Astrocyte (in vitro differentiated cells and primary cell): ENCODE measurements around the gene MRPS11. TPM values are rescaled to one million over a fixed set of nuclear protein-coding genes. Genes with fewer than 3 reads are reported as not detected.

Experiments
- DNase-seq: peaks from one replicate; pipeline ENCODE4 v3.0.0-alpha.2; 2010; ENCODE audit warnings: low read depth
- FAIRE-seq: peaks from 2 replicates; lab custom pipeline; 2011; peaks lifted over from hg19 to GRCh38; lab: Jason Lieb, UNC
- H2AFZ ChIP-seq: 2 replicates; pipeline ENCODE4 v1.6.0; 2012; ENCODE audit warnings: low read depth, low read length, inconsistent platforms
- H3K27ac ChIP-seq: 2 replicates; pipeline ENCODE4 v1.5.1; 2011; ENCODE audit warnings: low read depth, low read length, inconsistent platforms
- H3K27me3 ChIP-seq: 2 replicates; pipeline ENCODE4 v1.6.0; 2011; ENCODE audit warnings: low read length, inconsistent platforms; ENCODE audit not compliant: insufficient read depth
- H3K36me3 ChIP-seq: 2 replicates; pipeline ENCODE4 v1.5.1; 2011; ENCODE audit warnings: low read length, inconsistent platforms; ENCODE audit not compliant: insufficient read depth
- H3K4me1 ChIP-seq: 2 replicates; pipeline ENCODE4 v1.5.1; 2011; ENCODE audit warnings: low read length, inconsistent platforms; ENCODE audit not compliant: insufficient read depth
- H3K4me2 ChIP-seq: 2 replicates; pipeline ENCODE4 v1.6.0; 2012; ENCODE audit warnings: low read length, inconsistent platforms
- H3K4me3 ChIP-seq: 2 replicates; pipeline ENCODE4 v1.5.1; 2011; ENCODE audit warnings: low read depth, mild to moderate bottlenecking, low read length, inconsistent platforms; ENCODE audit not compliant: insufficient read depth
- H3K79me2 ChIP-seq: 2 replicates; pipeline ENCODE4 v1.6.0; 2012; ENCODE audit warnings: mild to moderate bottlenecking, low read length, inconsistent platforms; ENCODE audit not compliant: insufficient read depth
- H3K9ac ChIP-seq: 2 replicates; pipeline ENCODE4 v1.6.0; 2012; ENCODE audit warnings: mild to moderate bottlenecking, low read length, inconsistent platforms
- H3K9me3 ChIP-seq: 2 replicates; pipeline ENCODE4 v1.5.1; 2012; ENCODE audit warnings: low read depth, mild to moderate bottlenecking, low read length, inconsistent platforms; ENCODE audit not compliant: insufficient read depth
- H4K20me1 ChIP-seq: 2 replicates; pipeline ENCODE4 v1.6.0; 2012; ENCODE audit warnings: low read length, inconsistent platforms; ENCODE audit not compliant: insufficient read depth
- H3K27ac Mint-ChIP-seq: one replicate; pipeline ENCODE4 v1.8.0; 2021; ENCODE audit warnings: mild to moderate bottlenecking, mixed read lengths; ENCODE audit not compliant: unreplicated experiment
- H3K27me3 Mint-ChIP-seq: one replicate; pipeline ENCODE4 v1.8.0; 2021; ENCODE audit warnings: low read depth, mixed read lengths; ENCODE audit not compliant: unreplicated experiment
- H3K36me3 Mint-ChIP-seq: one replicate; pipeline ENCODE4 v1.8.0; 2021; ENCODE audit warnings: low read depth, mixed read lengths; ENCODE audit not compliant: unreplicated experiment
- H3K4me1 Mint-ChIP-seq: one replicate; pipeline ENCODE4 v1.8.0; 2021; ENCODE audit warnings: low read depth, mixed read lengths; ENCODE audit not compliant: unreplicated experiment
- H3K4me3 Mint-ChIP-seq: one replicate; pipeline ENCODE4 v1.8.0; 2021; ENCODE audit warnings: mild to moderate bottlenecking, moderate library complexity, mixed read lengths; ENCODE audit not compliant: unreplicated experiment
- H3K9me3 Mint-ChIP-seq: one replicate; pipeline ENCODE4 v1.8.0; 2021; ENCODE audit warnings: mild to moderate bottlenecking, mixed read lengths; ENCODE audit not compliant: unreplicated experiment
- EZH2 ChIP-seq: IDR thresholded peaks from 2 replicates; pipeline ENCODE4 v1.6.1; 2012; ENCODE audit warnings: mild to moderate bottlenecking, low read length, inconsistent platforms; ENCODE audit not compliant: insufficient read depth
- total RNA-seq: library from RNA; stranded (reverse); gene quantifications from 2 replicates; pipeline ENCODE4 v1.2.1, GENCODE V29; 2021
- TF ChIP-seq, protein P1 (sequence below): IDR thresholded peaks from 2 replicates; pipeline ENCODE4 v1.5.1; 2011; ENCODE audit warnings: low read depth, mild to moderate bottlenecking, inconsistent platforms, low read length, moderate library complexity; ENCODE audit not compliant: insufficient read depth

MRPS11 gene
- total RNA-seq, 1 donor from 2014 or later = 50.7 TPM

DNA sequence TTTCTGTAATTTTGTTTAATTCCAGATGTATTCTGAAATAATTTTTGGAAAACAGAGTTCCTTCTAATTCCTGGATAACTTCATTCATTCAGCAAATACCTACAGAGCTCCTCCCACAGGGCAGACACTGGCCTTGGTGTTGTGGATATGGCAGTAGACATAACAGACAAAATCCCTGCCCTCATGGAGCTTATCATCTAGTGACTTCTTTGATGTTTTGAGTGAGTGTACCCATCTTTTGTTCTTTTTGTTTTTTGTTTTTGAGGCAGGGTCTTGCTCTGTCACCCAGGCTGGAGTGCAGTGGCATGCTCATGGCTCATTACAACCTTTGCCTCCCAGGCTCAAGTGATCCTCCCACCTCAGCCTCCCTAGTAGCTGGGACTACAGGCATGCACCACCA lies 57.9 kb downstream of the MRPS11 start:
- Histone ChIP-seq H3K79me2 (no peaks in the 10 kb centered on the region), H3K27me3 (no peaks in the 10 kb centered on the region), H3K4me3 (no peak overlapping the region), H4K20me1 (no peaks in the 10 kb centered on the region), H3K9ac (no peak overlapping the region), H3K36me3 (peaks cover 9% of the 10 kb centered on the region), H3K4me2 (no peak overlapping the region), H2AFZ (no peak overlapping the region), H3K27ac (no peak overlapping the region), H3K4me1 (no peaks in the 10 kb centered on the region), H3K9me3 (no peaks in the 10 kb centered on the region)
- no peak overlapping the region for H3K4me3 Mint-ChIP-seq
- DNase-seq = no peak
- H3K4me1 Mint-ChIP-seq = no peaks in the 10 kb centered on the region
- no peak for FAIRE-seq
- H3K27me3 Mint-ChIP-seq = no peaks in the 10 kb centered on the region
- H3K9me3 Mint-ChIP-seq = no peaks in the 10 kb centered on the region
- H3K27ac Mint-ChIP-seq = no peak overlapping the region
- no peak for TF ChIP-seq EZH2
- TF ChIP-seq, protein P1, sequence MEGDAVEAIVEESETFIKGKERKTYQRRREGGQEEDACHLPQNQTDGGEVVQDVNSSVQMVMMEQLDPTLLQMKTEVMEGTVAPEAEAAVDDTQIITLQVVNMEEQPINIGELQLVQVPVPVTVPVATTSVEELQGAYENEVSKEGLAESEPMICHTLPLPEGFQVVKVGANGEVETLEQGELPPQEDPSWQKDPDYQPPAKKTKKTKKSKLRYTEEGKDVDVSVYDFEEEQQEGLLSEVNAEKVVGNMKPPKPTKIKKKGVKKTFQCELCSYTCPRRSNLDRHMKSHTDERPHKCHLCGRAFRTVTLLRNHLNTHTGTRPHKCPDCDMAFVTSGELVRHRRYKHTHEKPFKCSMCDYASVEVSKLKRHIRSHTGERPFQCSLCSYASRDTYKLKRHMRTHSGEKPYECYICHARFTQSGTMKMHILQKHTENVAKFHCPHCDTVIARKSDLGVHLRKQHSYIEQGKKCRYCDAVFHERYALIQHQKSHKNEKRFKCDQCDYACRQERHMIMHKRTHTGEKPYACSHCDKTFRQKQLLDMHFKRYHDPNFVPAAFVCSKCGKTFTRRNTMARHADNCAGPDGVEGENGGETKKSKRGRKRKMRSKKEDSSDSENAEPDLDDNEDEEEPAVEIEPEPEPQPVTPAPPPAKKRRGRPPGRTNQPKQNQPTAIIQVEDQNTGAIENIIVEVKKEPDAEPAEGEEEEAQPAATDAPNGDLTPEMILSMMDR = no peak
- H3K36me3 Mint-ChIP-seq = peaks cover 11% of the 10 kb centered on the region

DNA sequence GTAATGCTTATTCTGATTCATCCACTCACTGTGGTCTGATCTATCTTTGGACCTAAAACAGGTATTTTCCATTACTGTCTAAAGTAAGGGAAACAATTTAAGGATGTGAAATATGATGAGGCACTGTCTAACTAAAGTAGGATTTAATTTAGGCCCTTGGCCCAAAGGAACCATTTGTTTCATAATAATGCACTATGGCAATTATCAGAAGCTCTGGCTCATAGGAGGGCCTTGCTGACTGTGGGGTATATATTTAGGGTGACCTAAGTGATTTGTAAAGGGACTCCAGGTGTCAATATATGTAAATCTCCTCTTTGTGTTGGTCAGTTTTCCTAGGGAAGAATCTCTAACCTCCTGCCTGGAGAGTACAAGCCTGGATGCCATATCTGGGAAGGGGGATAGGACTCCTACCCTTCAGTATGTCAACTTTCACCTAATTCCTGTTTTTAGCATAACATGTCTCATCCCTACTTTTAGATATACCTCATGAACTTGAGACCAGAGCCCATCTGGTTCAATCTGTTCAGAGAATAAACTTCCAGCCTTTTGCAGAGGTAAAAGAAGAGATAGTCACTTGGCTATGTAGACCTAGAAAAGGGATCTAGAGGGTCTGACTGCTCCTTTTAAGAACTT lies 58.9 kb downstream of the MRPS11 start:
- no peaks in the 10 kb centered on the region for H3K4me1 ChIP-seq
- FAIRE-seq (no peak), DNase-seq (no peak)
- Mint-ChIP-seq H3K27me3 (no peaks in the 10 kb centered on the region), H3K9me3 (no peaks in the 10 kb centered on the region), H3K4me3 (no peak overlapping the region), H3K27ac (no peak overlapping the region), H3K4me1 (no peaks in the 10 kb centered on the region), H3K36me3 (peaks cover 20% of the 10 kb centered on the region)
- H3K27ac ChIP-seq = no peak overlapping the region
- H2AFZ ChIP-seq = no peak overlapping the region
- H3K4me3 ChIP-seq = no peak overlapping the region
- peaks cover 19% of the 10 kb centered on the region for H3K36me3 ChIP-seq
- H3K9me3 ChIP-seq = no peaks in the 10 kb centered on the region
- no peak overlapping the region for H3K4me2 ChIP-seq
- no peaks in the 10 kb centered on the region for H4K20me1 ChIP-seq
- H3K9ac ChIP-seq = no peak overlapping the region
- TF ChIP-seq, protein P1 = no peak
- no peak for TF ChIP-seq EZH2
- no peaks in the 10 kb centered on the region for H3K79me2 ChIP-seq
- no peaks in the 10 kb centered on the region for H3K27me3 ChIP-seq

DNA sequence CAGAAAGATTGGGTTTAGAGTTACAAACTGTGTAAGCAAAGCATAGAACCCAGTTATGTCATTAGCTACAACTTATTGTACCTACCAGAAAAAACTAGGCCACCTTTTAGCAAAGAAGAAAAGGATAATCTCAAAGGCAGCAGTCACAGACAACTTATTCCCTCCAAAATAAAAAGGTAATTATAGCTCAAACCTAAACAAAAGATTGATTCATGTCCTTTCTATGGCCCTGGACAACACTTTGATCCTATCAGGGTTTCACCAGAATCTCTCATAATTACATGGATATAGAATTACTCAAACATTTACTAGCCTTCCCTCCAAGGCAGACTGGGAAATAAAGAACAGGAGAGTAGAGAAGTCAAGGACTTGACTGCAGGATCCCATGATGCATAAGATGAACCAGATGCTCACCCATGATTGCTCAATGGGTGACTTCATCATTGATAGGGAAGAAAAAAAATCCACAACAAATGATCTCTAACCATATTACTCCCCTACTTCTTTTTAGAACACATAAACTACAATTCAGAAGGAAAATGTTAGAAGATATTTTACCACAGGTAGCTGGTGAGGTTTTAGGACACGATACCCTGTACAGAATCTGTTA lies 61.6 kb downstream of the MRPS11 start:
- Histone ChIP-seq H3K4me3 (no peak overlapping the region), H2AFZ (no peak overlapping the region), H3K4me1 (no peaks in the 10 kb centered on the region), H3K9me3 (no peaks in the 10 kb centered on the region), H3K9ac (no peak overlapping the region), H4K20me1 (no peaks in the 10 kb centered on the region), H3K27me3 (no peaks in the 10 kb centered on the region), H3K4me2 (no peak overlapping the region), H3K27ac (no peak overlapping the region), H3K79me2 (peaks cover 3% of the 10 kb centered on the region), H3K36me3 (peaks cover 20% of the 10 kb centered on the region)
- FAIRE-seq (no peak), DNase-seq (no peak)
- TF ChIP-seq, protein P1 = no peak
- no peak for TF ChIP-seq EZH2
- Mint-ChIP-seq H3K4me1 (no peaks in the 10 kb centered on the region), H3K36me3 (peaks cover 15% of the 10 kb centered on the region), H3K27ac (no peak overlapping the region), H3K9me3 (no peaks in the 10 kb centered on the region), H3K4me3 (no peak overlapping the region), H3K27me3 (no peaks in the 10 kb centered on the region)
